A673 (cell line): ENCODE data around the gene INTS1. TPM values are rescaled to one million over a fixed set of nuclear protein-coding genes. Genes with fewer than 3 reads are reported as not detected.

Source experiments
- BruUV-seq: library from RNA; stranded (reverse); fragments of 400-500 nt; replicated peaks from 2 replicates; lab custom pipeline; 2021; lab: Mats Ljungman, UMichigan
- CTCF ChIA-PET: fragments of 300-600 bp; sonication (Branson Sonifier 250); formaldehyde crosslinking; loops from one replicate; lab custom pipeline; 2022; ENCODE audit warnings: antibody characterized with exemption; lab: Charles Lee
- POLR2A ChIA-PET: fragments of 300-600 bp; sonication (Branson Sonifier 250); formaldehyde crosslinking; loops from one replicate; lab custom pipeline; 2022; ENCODE audit warnings: antibody characterized with exemption; ENCODE audit not compliant: low non-redundant PET; lab: Charles Lee
- DNase-seq: peaks from one replicate; pipeline ENCODE4 v3.0.0-alpha.2; 2015; ENCODE audit warnings: low spot score
- H3K27ac ChIP-seq: fragments of 200-600 bp; sonication (generic); 2 replicates; pipeline ENCODE4 v1.5.1; 2016; ENCODE audit warnings: mixed run types, low read depth, mild to moderate bottlenecking, mixed read lengths, antibody characterized with exemption, low read length; ENCODE audit not compliant: poor library complexity, severe bottlenecking
- H3K27me3 ChIP-seq: fragments of 200-600 bp; sonication (generic); replicated peaks from 2 replicates; pipeline ENCODE4 v1.6.1; 2017; ENCODE audit warnings: mixed run types, low read depth, mild to moderate bottlenecking, mixed read lengths, antibody characterized with exemption, low read length; ENCODE audit not compliant: insufficient read depth, poor library complexity
- H3K36me3 ChIP-seq: fragments of 200-600 bp; sonication (generic); 2 replicates; pipeline ENCODE4 v1.6.1; 2016; ENCODE audit warnings: mixed run types, mild to moderate bottlenecking, mixed read lengths, antibody characterized with exemption, low read length; ENCODE audit not compliant: insufficient read depth, poor library complexity, severe bottlenecking
- H3K4me1 ChIP-seq: fragments of 200-600 bp; sonication (generic); 2 replicates; pipeline ENCODE4 v1.6.1; 2017; ENCODE audit warnings: mixed run types, mild to moderate bottlenecking, mixed read lengths, antibody characterized with exemption, low read length; ENCODE audit not compliant: insufficient read depth, poor library complexity, severe bottlenecking
- H3K4me3 ChIP-seq: fragments of 200-600 bp; sonication (generic); 2 replicates; pipeline ENCODE4 v1.5.1; 2016; ENCODE audit warnings: low read depth, mixed run types, mild to moderate bottlenecking, mixed read lengths, low read length; ENCODE audit not compliant: poor library complexity, severe bottlenecking
- H3K9me3 ChIP-seq: fragments of 200-600 bp; sonication (generic); 2 replicates; pipeline ENCODE4 v1.6.1; 2016; ENCODE audit warnings: mixed run types, low read depth, mild to moderate bottlenecking, mixed read lengths, antibody characterized with exemption, low read length; ENCODE audit not compliant: poor library complexity, severe bottlenecking
- CTCF ChIP-seq: fragments of 300-800, 200-600 bp; sonication (generic); conservative IDR thresholded peaks from 2 replicates; pipeline ENCODE4 v1.5.1; 2017; ENCODE audit warnings: low read depth, mild to moderate bottlenecking, antibody characterized with exemption, low read length, moderate library complexity, mixed read lengths
- EZH2 ChIP-seq: fragments of 200-600 bp; sonication (generic); IDR thresholded peaks from 2 replicates; pipeline ENCODE4 v1.6.1; 2017; ENCODE audit warnings: borderline replicate concordance, low read depth, mild to moderate bottlenecking, mixed read lengths, antibody characterized with exemption, low read length; ENCODE audit not compliant: poor library complexity, severe bottlenecking
- intact Hi-C: fragments of 100-400 bp; cut with micrococcal nuclease; formaldehyde crosslinking; loops from one replicate; pipeline ENCODE4 v1.10.0; 2022; ENCODE audit not compliant: unreplicated experiment
- total RNA-seq: library from RNA; stranded (reverse); gene quantifications from 2 replicates; pipeline ENCODE4 v1.2.3, GENCODE V29; 2021

INTS1 gene
- total RNA-seq, 1 experiment from 2014 or later, result 129 TPM

- no peak overlapping the region for H3K4me3 ChIP-seq
- no peaks in the 10 kb centered on the region for H3K27me3 ChIP-seq
- CTCF ChIA-PET, result no interaction called here
- POLR2A ChIA-PET, result no interaction called here
- no peak for TF ChIP-seq CTCF
- no peak for TF ChIP-seq EZH2
- DNase-seq, result no peak
- no peaks in the 10 kb centered on the region for H3K9me3 ChIP-seq
- intact Hi-C loops, result no loop called here
- BruUV-seq, result no TSS peak
- H3K36me3 ChIP-seq, result no peaks in the 10 kb centered on the region
- no peaks in the 10 kb centered on the region for H3K4me1 ChIP-seq
- no peak overlapping the region for H3K27ac ChIP-seq
These were observed 44.8 kb upstream of the INTS1 start for GRCh38 chr7:1548944-1549343.

GRCh38 chr7:1548438-1548831 lies 44.2 kb upstream of the INTS1 start:
- CTCF ChIA-PET, result no interaction called here

DNA sequence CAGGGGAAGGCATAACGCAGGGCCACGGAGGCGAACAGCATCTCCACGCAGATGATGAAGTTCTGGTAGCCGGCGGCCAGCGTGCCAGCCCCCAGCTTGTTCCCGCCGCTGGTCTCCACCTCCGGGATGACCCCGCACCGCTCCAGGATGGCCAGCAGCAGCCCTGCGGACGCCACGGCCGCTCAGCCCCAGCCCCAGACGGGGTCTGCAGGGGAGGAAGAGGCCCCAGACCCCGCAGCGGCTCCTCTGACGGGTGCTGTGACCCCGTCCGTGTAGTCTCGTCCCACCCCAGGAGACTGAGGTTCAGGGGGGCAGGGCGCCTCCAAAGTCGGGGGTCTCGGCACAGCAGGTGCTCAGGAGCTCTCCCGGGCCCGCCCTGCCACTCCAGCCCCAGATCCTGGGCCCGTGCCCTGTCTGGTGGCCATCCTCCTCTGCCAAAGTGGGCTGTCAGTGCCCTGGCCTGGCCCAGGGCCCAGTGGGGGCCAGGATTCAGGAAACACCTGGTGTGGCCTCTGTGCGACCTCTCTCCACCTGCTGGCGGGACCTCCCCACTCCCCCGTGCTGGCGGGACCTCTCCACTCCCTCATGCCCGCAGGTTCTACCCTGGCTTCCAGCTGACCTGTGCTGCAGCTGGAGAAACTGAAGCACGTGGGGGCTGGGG lies 43.7 kb upstream of the INTS1 start:
- H3K36me3 ChIP-seq, result no peaks in the 10 kb centered on the region
- no peak overlapping the region for H3K4me3 ChIP-seq
- intact Hi-C loops, result no loop called here
- H3K9me3 ChIP-seq, result no peaks in the 10 kb centered on the region
- no TSS peak for BruUV-seq
- DNase-seq, result no peak
- TF ChIP-seq EZH2 (no peak), CTCF (no peak)
- no peaks in the 10 kb centered on the region for H3K4me1 ChIP-seq
- H3K27me3 ChIP-seq, result no peaks in the 10 kb centered on the region
- POLR2A ChIA-PET, result no interaction called here
- CTCF ChIA-PET, result no interaction called here
- H3K27ac ChIP-seq, result no peak overlapping the region

More at GRCh38 chr7:1548438-1548831, 44.2 kb upstream of the INTS1 start:
- no peaks in the 10 kb centered on the region for H3K4me1 ChIP-seq
- no peak overlapping the region for H3K27ac ChIP-seq
- POLR2A ChIA-PET, result no interaction called here
- intact Hi-C loops, result no loop called here
- H3K36me3 ChIP-seq, result no peaks in the 10 kb centered on the region
- H3K4me3 ChIP-seq, result no peak overlapping the region
- no TSS peak for BruUV-seq
- DNase-seq, result no peak
- no peaks in the 10 kb centered on the region for H3K27me3 ChIP-seq
- no peaks in the 10 kb centered on the region for H3K9me3 ChIP-seq
- no peak for TF ChIP-seq EZH2
- 0 out of 2 replicates have a peak, but pooled peaks have one; percentile 11 for TF ChIP-seq CTCF
